ENCODE data around the gene NT5C3B. TPM values are rescaled to one million over a fixed set of nuclear protein-coding genes. Genes with fewer than 3 reads are reported as not detected.
"Not testable (repeated sequence)": the region's sequence is repeated elsewhere in the genome, so short reads cannot be mapped to it uniquely, and the experiment has no call there.

The NT5C3B gene
- total RNA-seq, 2 donors from 2014 or later: 18.8 to 49.4 TPM

- no peaks in the 10 kb centered on the region for H3K9me3 Mint-ChIP-seq
- H3K27ac Mint-ChIP-seq: no peak overlapping the region
- ATAC-seq (no peak), DNase-seq (ENCODE audit: low spot score) (no peak)
- H3K27me3 Mint-ChIP-seq: no peaks in the 10 kb centered on the region
- no peak overlapping the region for H3K4me3 Mint-ChIP-seq
- H3K4me1 Mint-ChIP-seq (ENCODE audit: low read depth in 2 of 2): peaks cover 10 to 16% of the 10 kb centered on the region in 2 donors
- H3K36me3 Mint-ChIP-seq: peaks cover 4% of the 10 kb centered on the region
Measured at GRCh38 chr17:41863074-41863848, 27.2 kb upstream of the NT5C3B start.

GRCh38 chr17:41860254-41860931, 24.4 kb upstream of the NT5C3B start:
- H3K9me3 Mint-ChIP-seq: no peaks in the 10 kb centered on the region
- H3K4me3 Mint-ChIP-seq: no peak overlapping the region
- H3K27ac Mint-ChIP-seq: no peak overlapping the region
- H3K27me3 Mint-ChIP-seq: no peaks in the 10 kb centered on the region
- H3K36me3 Mint-ChIP-seq: no peaks in the 10 kb centered on the region
- no peak for ATAC-seq
- H3K4me1 Mint-ChIP-seq (ENCODE audit: low read depth in 2 of 2): peaks cover 12 to 13% of the 10 kb centered on the region in 2 donors
- no peak for DNase-seq (ENCODE audit: low spot score)

GRCh38 chr17:41851382-41851781, 15.3 kb upstream of the NT5C3B start:
- DNase-seq (ENCODE audit: low spot score); H3K9me3 Mint-ChIP-seq; H3K4me1 Mint-ChIP-seq (ENCODE audit: low read depth in 2 of 2); H3K27me3 Mint-ChIP-seq; H3K36me3 Mint-ChIP-seq; H3K27ac Mint-ChIP-seq; H3K4me3 Mint-ChIP-seq; ATAC-seq: not testable (repeated sequence)

- H3K4me1 Mint-ChIP-seq (ENCODE audit: low read depth in 2 of 2): peaks cover 3 to 13% of the 10 kb centered on the region in 2 donors
- no peak overlapping the region for H3K4me3 Mint-ChIP-seq
- H3K27ac Mint-ChIP-seq: no peak overlapping the region
- no peaks in the 10 kb centered on the region for H3K36me3 Mint-ChIP-seq
- H3K27me3 Mint-ChIP-seq: no peaks in the 10 kb centered on the region
- no peak for ATAC-seq
- DNase-seq (ENCODE audit: low spot score): no peak
- no peaks in the 10 kb centered on the region for H3K9me3 Mint-ChIP-seq
Measured at GRCh38 chr17:41849251-41849990, 13.4 kb upstream of the NT5C3B start.

- Mint-ChIP-seq H3K36me3 (no peaks in the 10 kb centered on the region), H3K27me3 (no peaks in the 10 kb centered on the region), H3K27ac (no peak overlapping the region), H3K4me3 (no peak overlapping the region), H3K4me1 (ENCODE audit: low read depth in 2 of 2) (peaks cover 3 to 13% of the 10 kb centered on the region in 2 donors), H3K9me3 (no peaks in the 10 kb centered on the region)
- DNase-seq (ENCODE audit: low spot score): no peak
- ATAC-seq: no peak
Measured at GRCh38 chr17:41848788-41849187, 12.8 kb upstream of the NT5C3B start.

GRCh38 chr17:41844971-41845370, 8.9 kb upstream of the NT5C3B start:
- Mint-ChIP-seq H3K4me1 (ENCODE audit: low read depth in 2 of 2) (peaks cover 3 to 10% of the 10 kb centered on the region in 2 donors), H3K27me3 (no peaks in the 10 kb centered on the region), H3K27ac (no peak overlapping the region), H3K36me3 (no peaks in the 10 kb centered on the region), H3K4me3 (no peak overlapping the region), H3K9me3 (no peaks in the 10 kb centered on the region)
- DNase-seq (ENCODE audit: low spot score) (no peak), ATAC-seq (no peak)

- not testable (repeated sequence) for H3K27ac Mint-ChIP-seq; H3K36me3 Mint-ChIP-seq; ATAC-seq; H3K27me3 Mint-ChIP-seq; DNase-seq (ENCODE audit: low spot score); H3K9me3 Mint-ChIP-seq; H3K4me3 Mint-ChIP-seq; H3K4me1 Mint-ChIP-seq (ENCODE audit: low read depth in 2 of 2)
Measured at GRCh38 chr17:41840781-41841180, 4.7 kb upstream of the NT5C3B start.

- not testable (repeated sequence) for ATAC-seq; DNase-seq (ENCODE audit: low spot score); H3K9me3 Mint-ChIP-seq; H3K27me3 Mint-ChIP-seq; H3K27ac Mint-ChIP-seq; H3K4me1 Mint-ChIP-seq (ENCODE audit: low read depth in 2 of 2); H3K4me3 Mint-ChIP-seq; H3K36me3 Mint-ChIP-seq
Measured at GRCh38 chr17:41839448-41839847, 3.4 kb upstream of the NT5C3B start.

GRCh38 chr17:41837761-41838538, 1.9 kb upstream of the NT5C3B start, which contains the start of gene KLHL10:
KLHL10 (plus strand) TSS chr17:41837825; CDS start chr17:41837933, 108 bp downstream.
- ATAC-seq (no peak), DNase-seq (ENCODE audit: low spot score) (no peak)
- no peaks in the 10 kb centered on the region for H3K36me3 Mint-ChIP-seq
- H3K4me1 Mint-ChIP-seq (ENCODE audit: low read depth in 2 of 2): peaks cover 7% of the 10 kb centered on the region in 2 donors
- peaks cover 0 to 2% of the 10 kb centered on the region in 2 donors for H3K27me3 Mint-ChIP-seq
- no peaks in the 10 kb centered on the region for H3K9me3 Mint-ChIP-seq
- H3K4me3 Mint-ChIP-seq: peak within 1 kb of the TSS; percentile 78
- no peak within 1 kb of the TSS for H3K27ac Mint-ChIP-seq

- no peak for ATAC-seq
- H3K4me1 Mint-ChIP-seq (ENCODE audit: low read depth in 2 of 2): peaks cover 7% of the 10 kb centered on the region in 2 donors
Measured at GRCh38 chr17:41836550-41837196, 641 bp upstream of the NT5C3B start.

GRCh38 chr17:41835214-41835799, 725 bp downstream of the NT5C3B start:
- H3K36me3 Mint-ChIP-seq: no peaks in the 10 kb centered on the region
- H3K9me3 Mint-ChIP-seq: no peaks in the 10 kb centered on the region
- peaks cover 7% of the 10 kb centered on the region in 2 donors for H3K4me1 Mint-ChIP-seq (ENCODE audit: low read depth in 2 of 2)
- H3K27me3 Mint-ChIP-seq: peaks cover 0 to 2% of the 10 kb centered on the region in 2 donors
- DNase-seq (ENCODE audit: low spot score) (no peak), ATAC-seq (peak; percentile 17 to 49)
- H3K4me3 Mint-ChIP-seq: peak overlapping the region; percentile 78
- H3K27ac Mint-ChIP-seq: peak overlapping the region in 1 of 2 donors; percentile 19

More at GRCh38 chr17:41836550-41837196, 641 bp upstream of the NT5C3B start:
- no peak for DNase-seq (ENCODE audit: low spot score)
- Mint-ChIP-seq H3K36me3 (no peaks in the 10 kb centered on the region), H3K4me3 (peak overlapping the region; percentile 78), H3K27ac (no peak overlapping the region), H3K9me3 (no peaks in the 10 kb centered on the region), H3K27me3 (peaks cover 0 to 2% of the 10 kb centered on the region in 2 donors)

GRCh38 chr17:41829961-41830360, 6.1 kb downstream of the NT5C3B start:
- H3K27ac Mint-ChIP-seq; H3K27me3 Mint-ChIP-seq; H3K9me3 Mint-ChIP-seq; ATAC-seq; DNase-seq (ENCODE audit: low spot score); H3K4me1 Mint-ChIP-seq (ENCODE audit: low read depth in 2 of 2); H3K36me3 Mint-ChIP-seq; H3K4me3 Mint-ChIP-seq: not testable (repeated sequence)
